ENCODE measurements around the gene SSX7. TPM values are rescaled to one million over a fixed set of nuclear protein-coding genes. Genes with fewer than 3 reads are reported as not detected.

Gene SSX7, protein sequence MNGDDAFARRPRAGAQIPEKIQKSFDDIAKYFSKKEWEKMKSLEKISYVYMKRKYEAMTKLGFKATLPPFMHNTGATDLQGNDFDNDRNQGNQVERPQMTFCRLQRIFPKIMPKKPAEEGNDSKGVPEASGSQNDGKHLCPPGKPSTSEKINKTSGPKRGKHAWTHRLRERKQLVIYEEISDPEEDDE
- total RNA-seq (2022; extraction: Qiagen RNA extraction) = not detected in 5 replicates

GRCh38 chrX:52654800-52655199 lies at the start of gene SSX7:
Gene SSX7, minus strand, starts transcription at chrX:52654900. Its CDS starts 1,428 bp downstream, at chrX:52653472.

Other genes with a start within 250 kb of the SSX7 start
- 21.1 to 62.0 TPM (median 33.5 TPM) in 5 replicates for gene XAGE1A, start 159.1 kb downstream of the SSX7 start, total RNA-seq (2022; extraction: Qiagen RNA extraction)
- gene XAGE1B, start 137.8 kb downstream of the SSX7 start, total RNA-seq (2022; extraction: Qiagen RNA extraction) = 183 to 315 TPM (median 213 TPM) in 5 replicates
- gene SSX2, start 52.3 kb upstream of the SSX7 start, total RNA-seq (2022; extraction: Qiagen RNA extraction) = not detected in 5 replicates
- not detected in 5 replicates for gene SSX2B, start 96.4 kb upstream of the SSX7 start, total RNA-seq (2022; extraction: Qiagen RNA extraction)
- gene SPANXN5, start 142.5 kb upstream of the SSX7 start, total RNA-seq (2022; extraction: Qiagen RNA extraction) = not detected in 5 replicates
- gene XAGE5, start 156.4 kb upstream of the SSX7 start, total RNA-seq (2022; extraction: Qiagen RNA extraction) = not detected in 5 replicates
- not detected in 5 replicates for gene XAGE3, start 213.2 kb upstream of the SSX7 start, total RNA-seq (2022; extraction: Qiagen RNA extraction)
- gene FAM156B, start 242.4 kb upstream of the SSX7 start, total RNA-seq (2022; extraction: Qiagen RNA extraction) = 3.7 to 9.5 TPM (median 7.2 TPM) in 5 replicates

Data from A549 treated with dexamethasone at 1 μM for 4 hours (cell line).